HepG2 (cell line): ENCODE results near the gene BRD3. TPM values are rescaled to one million over a fixed set of nuclear protein-coding genes. Genes with fewer than 3 reads are reported as not detected.

ENCODE experiments used
- ATAC-seq: fragments of 200-7000 bp; cut with Tn5 transposase; 3 replicates; pipeline ENCODE4 v1.9.1; 2020; ENCODE audit warnings: mild to moderate bottlenecking, moderate library complexity
- BruUV-seq: library from RNA; stranded (reverse); fragments of 400-500 nt; replicated peaks from 2 replicates; lab custom pipeline; 2021; lab: Mats Ljungman, UMichigan
- CTCF ChIA-PET: fragments of 300-600 bp; formaldehyde crosslinking; extraction: SDS; loops from one replicate; lab custom pipeline; 2021; ENCODE audit warnings: low total read pairs, inconsistent platforms, low intra/inter-chr PET ratio; lab: Yijun Ruan, JAX
- POLR2A ChIA-PET: fragments of 350-600 bp; sonication (Branson Sonifier 250); formaldehyde crosslinking; loops from one replicate; lab custom pipeline; 2020; ENCODE audit warnings: antibody characterized with exemption, inconsistent platforms; lab: Yijun Ruan, JAX
- DNase-seq: peaks from one replicate; pipeline ENCODE4 v3.0.0-alpha.2; 2015; ENCODE audit warnings: low spot score
- FAIRE-seq: peaks from 3 replicates; lab custom pipeline; 2011; peaks lifted over from hg19 to GRCh38; lab: Jason Lieb, UNC
- H2AFZ ChIP-seq: one replicate; pipeline ENCODE4 v1.6.1; 2011; ENCODE audit warnings: low read length, inconsistent platforms
- H3K27ac ChIP-seq: fragments of 300-600 bp; 3 replicates; pipeline ENCODE4 v1.8.0; 2011; ENCODE audit warnings: mixed run types, mild to moderate bottlenecking, mixed read lengths, low read length, inconsistent platforms; ENCODE audit not compliant: insufficient read depth; ENCODE audit errors: extremely low read length
- H3K27me3 ChIP-seq, 2 experiments: fragments of 200-600 bp in 1 of 2; 2 replicates in 1 of 2; 3 replicates in 1 of 2; pipeline versions ENCODE4 v1.6.0 to v1.8.0; 2011; ENCODE audit warnings: low read length in 2 of 2, mild to moderate bottlenecking in 2 of 2, moderate library complexity in 2 of 2, inconsistent platforms in 1 of 2; ENCODE audit not compliant: insufficient read depth in 2 of 2, control insufficient read depth in 1 of 2
- H3K36me3 ChIP-seq, 2 experiments: fragments of 200-600 bp in 1 of 2; replicated peaks in 1 of 2; 2 replicates in 1 of 2; 3 replicates in 1 of 2; pipeline versions ENCODE4 v1.5.1 to v1.8.0; 2011; ENCODE audit warnings: low read length in 2 of 2, inconsistent platforms in 1 of 2; ENCODE audit not compliant: insufficient read depth in 2 of 2, control insufficient read depth in 1 of 2
- H3K4me1 ChIP-seq: 2 replicates; pipeline ENCODE4 v1.5.1; 2012; ENCODE audit warnings: low read length, inconsistent platforms; ENCODE audit not compliant: insufficient read depth
- H3K4me2 ChIP-seq: 2 replicates; pipeline ENCODE4 v1.6.0; 2011; ENCODE audit warnings: low read depth, low read length, inconsistent platforms
- H3K4me3 ChIP-seq, 3 experiments: fragments of 200-600 bp in 1 of 3; sonication (generic), shearing (Covaris generic) in 1 of 3; replicated peaks in 1 of 3; 2 replicates each; pipeline ENCODE4 v1.5.1; 2011 to 2016; ENCODE audit warnings: low read length in 3 of 3, inconsistent platforms in 2 of 3, low read depth in 2 of 3, mild to moderate bottlenecking in 2 of 3, control low read depth in 1 of 3, mixed read lengths in 1 of 3; ENCODE audit not compliant: insufficient read depth in 1 of 3
- H3K79me2 ChIP-seq: one replicate; pipeline ENCODE4 v1.6.1; 2011; ENCODE audit warnings: low read length, inconsistent platforms; ENCODE audit not compliant: insufficient read depth
- H3K9ac ChIP-seq: 2 replicates; pipeline ENCODE4 v1.6.0; 2011; ENCODE audit warnings: mild to moderate bottlenecking, low read depth, low read length, inconsistent platforms; ENCODE audit not compliant: insufficient read depth
- H3K9me3 ChIP-seq: 2 replicates; pipeline ENCODE4 v1.5.1; 2012; ENCODE audit warnings: mild to moderate bottlenecking, low read length
- H4K20me1 ChIP-seq: 2 replicates; pipeline ENCODE4 v1.6.0; 2011; ENCODE audit warnings: inconsistent platforms, mild to moderate bottlenecking, low read length, moderate library complexity; ENCODE audit not compliant: insufficient read depth
- ARNT2 ChIP-seq: sonication (generic); formaldehyde crosslinking; IDR thresholded peaks from 2 replicates; pipeline ENCODE4 v1.8.0; 2022; ENCODE audit warnings: mild to moderate bottlenecking, low read depth, missing genetic modification reagents, moderate library complexity
- ATF7-NPFF ChIP-seq: sonication (generic); formaldehyde crosslinking; IDR thresholded peaks from 2 replicates; pipeline ENCODE4 v1.8.1; 2023; ENCODE audit warnings: mild to moderate bottlenecking, low read depth, missing genetic modification reagents, moderate library complexity
- ETV5 ChIP-seq: IDR thresholded peaks from 2 replicates; pipeline ENCODE4 v1.6.1; 2018; ENCODE audit warnings: missing biosample characterization, missing genetic modification reagents, inconsistent platforms, borderline replicate concordance
- KDM1A ChIP-seq: IDR thresholded peaks from 2 replicates; pipeline ENCODE4 v1.6.1; 2016; ENCODE audit warnings: missing compliant biosample characterization
- KLF12 ChIP-seq: sonication (generic); formaldehyde crosslinking; IDR thresholded peaks from 2 replicates; pipeline ENCODE4 v1.4.0; 2020; ENCODE audit warnings: missing genetic modification reagents, borderline replicate concordance
- NFKB2 ChIP-seq: sonication (generic); formaldehyde crosslinking; IDR thresholded peaks from 2 replicates; pipeline ENCODE4 v1.4.0; 2020; ENCODE audit warnings: missing genetic modification reagents, borderline replicate concordance
- PHF8 ChIP-seq: sonication (generic); formaldehyde crosslinking; IDR thresholded peaks from 2 replicates; pipeline ENCODE4 v1.5.0; 2020; ENCODE audit warnings: missing genetic modification reagents
- SAP130 ChIP-seq: IDR thresholded peaks from 2 replicates; pipeline ENCODE4 v1.6.1; 2016; ENCODE audit warnings: low read depth
- SMC3 ChIP-seq: IDR thresholded peaks from 2 replicates; pipeline ENCODE4 v1.6.1; 2011; ENCODE audit warnings: low read length, improper control_type of control experiment
- SOX5 ChIP-seq: IDR thresholded peaks from 2 replicates; pipeline ENCODE4 v1.6.1; 2016; ENCODE audit warnings: borderline replicate concordance
- TARDBP ChIP-seq: sonication (generic); formaldehyde crosslinking; IDR thresholded peaks from 2 replicates; pipeline ENCODE4 v1.8.0; 2022; ENCODE audit warnings: mild to moderate bottlenecking, missing genetic modification reagents
- TEAD3 ChIP-seq: optimal IDR thresholded peaks from 2 replicates; pipeline ENCODE3; 2016; ENCODE audit warnings: borderline replicate concordance
- ZBTB7B ChIP-seq: sonication (generic); formaldehyde crosslinking; IDR thresholded peaks from 2 replicates; pipeline ENCODE4 v1.4.0; 2020; ENCODE audit warnings: missing genetic modification reagents
- ZFX ChIP-seq: sonication (generic); formaldehyde crosslinking; IDR thresholded peaks from 2 replicates; pipeline ENCODE4 v1.4.0; 2020; ENCODE audit warnings: mild to moderate bottlenecking, low read depth, missing genetic modification reagents, moderate library complexity
- ZNF274 ChIP-seq: sonication (generic); formaldehyde crosslinking; IDR thresholded peaks from 2 replicates; pipeline ENCODE4 v1.5.1; 2020; ENCODE audit warnings: mild to moderate bottlenecking, missing genetic modification reagents
- ZNF44 ChIP-seq: sonication (generic); formaldehyde crosslinking; IDR thresholded peaks from 2 replicates; pipeline ENCODE4 v1.5.1; 2020; ENCODE audit warnings: mild to moderate bottlenecking, missing genetic modification reagents
- WGBS: methylation state at CpG from one replicate; pipeline ENCODE4 v1.1.6; 2017; ENCODE audit warnings: low lambda C conversion rate; 5-methylcytosine and 5-hydroxymethylcytosine counted together
- in situ Hi-C: cut with HindIII; loops from 2 replicates; pipeline ENCODE4 v1.10.0; 2017; ENCODE audit warnings: low pct_unique_long_range_greater_than_20kb; ENCODE audit not compliant: extremely low pct_ligation_motif_present
- intact Hi-C: fragments of 100-400 bp; cut with micrococcal nuclease; formaldehyde crosslinking; loops from one replicate; pipeline ENCODE4 v1.10.0; 2022; ENCODE audit not compliant: unreplicated experiment
- polyA plus RNA-seq, 8 experiments: library from polyadenylated mRNA; depleted of rRNA in 3 of 8; stranded (reverse) in 7 of 8; unstranded in 1 of 8; fragments of >200 nt; fragmentation: Illumina TruSeq in 4 of 8; extraction: Trizol in 4 of 8; gene quantifications; 2 replicates each; pipeline versions ENCODE4 v1.2.1 to v1.2.3, GENCODE V29; 2011 to 2016; ENCODE audit warnings: low read depth in 4 of 8, missing spikeins in 1 of 8, mixed read lengths in 1 of 8; ENCODE audit not compliant: insufficient read depth in 1 of 8
- total RNA-seq, 5 experiments: library from RNA; depleted of rRNA; stranded (reverse); fragments of >200 nt; fragmentation: Illumina TruSeq; extraction: Trizol; gene quantifications; 2 replicates each; pipeline ENCODE4 v1.2.3, GENCODE V29; 2016; ENCODE audit warnings: low read depth in 1 of 5
- TF ChIP-seq, protein P1 (sequence below): sonication (generic); formaldehyde crosslinking; IDR thresholded peaks from 2 replicates; pipeline ENCODE4 v1.5.1; 2020; ENCODE audit warnings: mild to moderate bottlenecking, missing genetic modification reagents, moderate library complexity
- TF ChIP-seq, protein P2 (sequence below): IDR thresholded peaks from 2 replicates; pipeline ENCODE4 v1.6.1; 2016; ENCODE audit warnings: low read depth, borderline replicate concordance
- TF ChIP-seq, protein P3 (sequence below): IDR thresholded peaks from 2 replicates; pipeline ENCODE4 v1.6.1; 2018; ENCODE audit warnings: missing genetic modification reagents

The BRD3 gene
- total and polyA plus RNA-seq, 2 of the 13 experiments (the other 11 are each of a cell fraction or from before 2014, with no cell fraction given) = 5.9 to 12.9 TPM

- DNase-seq (peak; percentile 64), ATAC-seq (peak; percentile 65), FAIRE-seq (peak; percentile 62)
- no peaks in the 10 kb centered on the region for H3K27me3 ChIP-seq
- intact Hi-C loops (loop anchor here (1.0 to 2.0 kb wide), 3 partner anchors 16 to 212 kb away; no protein-coding TSS in a partner anchor), in situ Hi-C loops (loop anchor here (5.0 kb wide), 1 partner anchor 207 kb away; no protein-coding TSS in a partner anchor)
- no peak overlapping the region for H3K27ac ChIP-seq
- peaks cover 26% of the 10 kb centered on the region for H3K79me2 ChIP-seq
- ChIA-PET CTCF (interaction anchor here (0.7 to 4.0 kb wide), 7 partner anchors 70 to 267 kb away, joined by 3 to 40 read pairs (median 7); no protein-coding TSS in a partner anchor), POLR2A (interaction anchor here (0.9 to 1.6 kb wide), 6 partner anchors 80 to 257 kb away, joined by 3 to 11 read pairs (median 4); partner anchors contain the start of gene SARDH)
- H3K4me1 ChIP-seq = peaks cover 36% of the 10 kb centered on the region
- no peaks in the 10 kb centered on the region for H3K36me3 ChIP-seq
- no TSS peak for BruUV-seq
- H3K4me2 ChIP-seq = peak overlapping the region; percentile 91
- no peaks in the 10 kb centered on the region for H3K9me3 ChIP-seq
- H4K20me1 ChIP-seq = peaks cover 15% of the 10 kb centered on the region; the same call in 1 of the 2 replicates
- peak overlapping the region in 1 of 3 experiments; percentile 97; a peak in 1 of 6 replicates for H3K4me3 ChIP-seq
- WGBS = 7% methylated on average over 10 of the region's 11 CpGs
- H2AFZ ChIP-seq = no peak overlapping the region
- no peak overlapping the region for H3K9ac ChIP-seq
- TF ChIP-seq, protein P1, sequence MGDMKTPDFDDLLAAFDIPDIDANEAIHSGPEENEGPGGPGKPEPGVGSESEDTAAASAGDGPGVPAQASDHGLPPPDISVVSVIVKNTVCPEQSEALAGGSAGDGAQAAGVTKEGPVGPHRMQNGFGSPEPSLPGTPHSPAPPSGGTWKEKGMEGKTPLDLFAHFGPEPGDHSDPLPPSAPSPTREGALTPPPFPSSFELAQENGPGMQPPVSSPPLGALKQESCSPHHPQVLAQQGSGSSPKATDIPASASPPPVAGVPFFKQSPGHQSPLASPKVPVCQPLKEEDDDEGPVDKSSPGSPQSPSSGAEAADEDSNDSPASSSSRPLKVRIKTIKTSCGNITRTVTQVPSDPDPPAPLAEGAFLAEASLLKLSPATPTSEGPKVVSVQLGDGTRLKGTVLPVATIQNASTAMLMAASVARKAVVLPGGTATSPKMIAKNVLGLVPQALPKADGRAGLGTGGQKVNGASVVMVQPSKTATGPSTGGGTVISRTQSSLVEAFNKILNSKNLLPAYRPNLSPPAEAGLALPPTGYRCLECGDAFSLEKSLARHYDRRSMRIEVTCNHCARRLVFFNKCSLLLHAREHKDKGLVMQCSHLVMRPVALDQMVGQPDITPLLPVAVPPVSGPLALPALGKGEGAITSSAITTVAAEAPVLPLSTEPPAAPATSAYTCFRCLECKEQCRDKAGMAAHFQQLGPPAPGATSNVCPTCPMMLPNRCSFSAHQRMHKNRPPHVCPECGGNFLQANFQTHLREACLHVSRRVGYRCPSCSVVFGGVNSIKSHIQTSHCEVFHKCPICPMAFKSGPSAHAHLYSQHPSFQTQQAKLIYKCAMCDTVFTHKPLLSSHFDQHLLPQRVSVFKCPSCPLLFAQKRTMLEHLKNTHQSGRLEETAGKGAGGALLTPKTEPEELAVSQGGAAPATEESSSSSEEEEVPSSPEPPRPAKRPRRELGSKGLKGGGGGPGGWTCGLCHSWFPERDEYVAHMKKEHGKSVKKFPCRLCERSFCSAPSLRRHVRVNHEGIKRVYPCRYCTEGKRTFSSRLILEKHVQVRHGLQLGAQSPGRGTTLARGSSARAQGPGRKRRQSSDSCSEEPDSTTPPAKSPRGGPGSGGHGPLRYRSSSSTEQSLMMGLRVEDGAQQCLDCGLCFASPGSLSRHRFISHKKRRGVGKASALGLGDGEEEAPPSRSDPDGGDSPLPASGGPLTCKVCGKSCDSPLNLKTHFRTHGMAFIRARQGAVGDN (CRISPR knock-in tag) = peak; percentile 73
- TF ChIP-seq PHF8 (CRISPR knock-in tag) (0 out of 2 replicates have a peak, but pooled peaks have one; percentile 29), SAP130 (CRISPR knock-in tag) (peak; percentile 57), TARDBP (CRISPR knock-in tag) (peak; percentile 32; the same call in 1 of the 2 replicates), SOX5 (CRISPR knock-in tag) (0 out of 2 replicates have a peak, but pooled peaks have one; percentile 26), ETV5 (CRISPR knock-in tag) (no peak), ARNT2 (CRISPR knock-in tag) (peak; percentile 28; the same call in 1 of the 2 replicates), SMC3 (peak; percentile 60), ZFX (CRISPR knock-in tag) (no peak; the same call in 1 of the 2 replicates), ZBTB7B (peak; percentile 69; the same call in 1 of the 2 replicates), KDM1A (CRISPR knock-in tag) (no peak), NFKB2 (CRISPR knock-in tag) (peak; percentile 55; the same call in 1 of the 2 replicates), ATF7-NPFF (CRISPR knock-in tag) (0 out of 2 replicates have a peak, but pooled peaks have one; percentile 18), KLF12 (CRISPR knock-in tag) (no peak), ZNF274 (0 out of 2 replicates have a peak, but pooled peaks have one; percentile 6), ZNF44 (CRISPR knock-in tag) (no peak), TEAD3 (peak; percentile 59)
- TF ChIP-seq, protein P2, sequence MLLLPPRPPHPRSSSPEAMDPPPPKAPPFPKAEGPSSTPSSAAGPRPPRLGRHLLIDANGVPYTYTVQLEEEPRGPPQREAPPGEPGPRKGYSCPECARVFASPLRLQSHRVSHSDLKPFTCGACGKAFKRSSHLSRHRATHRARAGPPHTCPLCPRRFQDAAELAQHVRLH (CRISPR knock-in tag) = peak; percentile 52; the same call in 1 of the 2 replicates
- TF ChIP-seq, protein P3, sequence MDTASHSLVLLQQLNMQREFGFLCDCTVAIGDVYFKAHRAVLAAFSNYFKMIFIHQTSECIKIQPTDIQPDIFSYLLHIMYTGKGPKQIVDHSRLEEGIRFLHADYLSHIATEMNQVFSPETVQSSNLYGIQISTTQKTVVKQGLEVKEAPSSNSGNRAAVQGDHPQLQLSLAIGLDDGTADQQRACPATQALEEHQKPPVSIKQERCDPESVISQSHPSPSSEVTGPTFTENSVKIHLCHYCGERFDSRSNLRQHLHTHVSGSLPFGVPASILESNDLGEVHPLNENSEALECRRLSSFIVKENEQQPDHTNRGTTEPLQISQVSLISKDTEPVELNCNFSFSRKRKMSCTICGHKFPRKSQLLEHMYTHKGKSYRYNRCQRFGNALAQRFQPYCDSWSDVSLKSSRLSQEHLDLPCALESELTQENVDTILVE (CRISPR knock-in tag) = peak; percentile 42; the same call in 1 of the 2 replicates
These were observed 73.3 kb downstream of the BRD3 start for GRCh38 chr9:133994353-133995011.
